GM06990 (cell line): ENCODE measurements around the gene KLC1.

ENCODE experiments used
- DNase-seq: peaks from one replicate; pipeline ENCODE4 v3.0.0-alpha.2; 2011; ENCODE audit not compliant: insufficient read length; ENCODE audit errors: extremely low read depth
- H3K27me3 ChIP-seq: replicated peaks from 2 replicates; pipeline ENCODE4 v1.6.0; 2011; ENCODE audit warnings: low read length; ENCODE audit not compliant: control insufficient read depth, insufficient read depth
- H3K36me3 ChIP-seq: 2 replicates; pipeline ENCODE4 v1.5.1; 2011; ENCODE audit warnings: low read length; ENCODE audit not compliant: control insufficient read depth, insufficient read depth
- H3K4me3 ChIP-seq: replicated peaks from 2 replicates; pipeline ENCODE4 v1.5.1; 2011; ENCODE audit warnings: low read depth, mild to moderate bottlenecking, control low read depth, low read length
- CTCF ChIP-seq: IDR thresholded peaks from 2 replicates; pipeline ENCODE4 v1.5.1; 2011; ENCODE audit warnings: low read length, control low read depth, mild to moderate bottlenecking, inconsistent platforms; ENCODE audit not compliant: insufficient read depth, poor library complexity, severe bottlenecking

KLC1 gene

GRCh38 chr14:103684871-103685270 lies 55.9 kb downstream of the KLC1 start:
- TF ChIP-seq CTCF: no peak
- no peak for DNase-seq
- peaks cover 25% of the 10 kb centered on the region for H3K36me3 ChIP-seq

DNA sequence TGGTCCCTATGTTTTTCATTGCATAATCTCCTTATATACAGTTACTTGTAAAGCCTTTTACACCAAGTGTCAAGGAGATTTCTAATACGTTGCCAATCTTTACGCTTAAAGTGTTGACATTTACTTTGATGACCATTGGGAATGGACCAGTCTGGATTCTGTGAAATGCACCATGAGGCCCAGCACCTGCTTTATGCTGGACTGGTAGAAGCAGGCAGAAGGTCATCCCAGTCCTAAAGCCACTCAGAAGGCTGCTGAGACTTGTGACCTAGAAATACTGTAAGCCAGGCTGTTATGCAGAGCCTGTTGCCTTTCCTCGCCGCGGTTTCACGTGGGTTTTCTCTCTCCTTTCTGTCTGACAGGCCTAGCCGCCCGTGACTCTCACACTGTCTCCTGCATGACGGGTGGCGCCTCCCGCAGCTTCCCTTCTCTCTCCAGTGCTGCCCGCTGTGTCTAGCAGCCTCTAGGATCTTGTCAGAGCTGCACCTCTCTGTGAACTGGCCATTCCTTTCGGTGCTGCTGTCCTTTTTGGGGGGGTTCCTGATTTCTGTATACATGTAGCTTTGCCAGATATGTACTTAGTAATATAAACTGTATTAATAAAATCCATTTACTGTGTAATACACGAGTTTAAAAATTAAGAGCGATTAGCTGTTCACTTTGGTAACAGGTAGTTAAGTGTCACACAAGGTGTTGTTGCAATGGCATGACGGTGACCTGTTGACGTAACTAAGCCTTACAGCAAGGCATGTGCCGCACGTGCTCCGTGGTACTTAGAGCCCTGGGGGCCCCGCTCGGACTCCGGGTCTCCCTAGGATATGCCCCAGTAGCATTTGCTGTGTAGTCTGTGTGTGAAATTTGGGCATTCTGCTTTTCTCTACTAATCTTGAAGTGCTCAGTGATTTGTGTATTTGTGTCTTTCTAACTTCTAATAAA lies 56.5 kb downstream of the KLC1 start:
- peaks cover 23% of the 10 kb centered on the region for H3K36me3 ChIP-seq
- H3K27me3 ChIP-seq: no peaks in the 10 kb centered on the region
- no peak for TF ChIP-seq CTCF
- H3K4me3 ChIP-seq: no peak overlapping the region
- no peak for DNase-seq

More at GRCh38 chr14:103684871-103685270, 55.9 kb downstream of the KLC1 start:
- Histone ChIP-seq H3K4me3 (no peak overlapping the region), H3K27me3 (no peaks in the 10 kb centered on the region)

DNA sequence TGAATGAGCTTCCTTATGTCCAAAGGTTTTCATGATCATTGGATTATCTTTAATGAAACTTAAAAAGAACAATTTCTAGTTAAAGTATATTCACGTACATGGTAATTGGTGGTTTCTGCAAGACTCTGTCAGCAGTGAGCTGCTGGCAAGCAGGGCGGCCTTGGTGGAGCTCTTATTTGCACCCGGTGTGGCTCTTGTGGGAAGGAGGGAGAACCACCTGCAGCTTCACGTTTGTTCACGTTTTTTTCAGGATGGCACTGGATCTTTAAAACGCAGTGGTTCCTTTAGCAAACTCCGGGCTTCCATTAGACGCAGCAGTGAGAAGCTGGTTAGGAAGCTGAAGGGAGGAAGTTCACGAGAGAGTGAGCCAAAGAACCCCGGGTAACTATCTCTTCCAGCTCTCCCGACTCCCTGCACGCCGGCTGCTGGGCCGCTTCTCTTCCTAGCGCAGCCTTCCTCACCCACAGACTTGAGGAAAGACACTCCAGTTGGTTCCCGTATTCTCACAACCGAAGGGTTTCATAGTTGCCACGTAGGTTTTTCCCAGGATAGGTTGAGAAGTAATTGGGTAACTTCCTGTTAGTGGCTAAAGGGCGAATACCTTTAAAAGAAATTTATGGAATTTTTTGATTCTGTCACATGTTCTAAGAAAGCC lies 57.9 kb downstream of the KLC1 start:
- peaks cover 15% of the 10 kb centered on the region for H3K36me3 ChIP-seq
- no peak overlapping the region for H3K4me3 ChIP-seq
- no peak for DNase-seq
- no peaks in the 10 kb centered on the region for H3K27me3 ChIP-seq
- no peak for TF ChIP-seq CTCF

DNA sequence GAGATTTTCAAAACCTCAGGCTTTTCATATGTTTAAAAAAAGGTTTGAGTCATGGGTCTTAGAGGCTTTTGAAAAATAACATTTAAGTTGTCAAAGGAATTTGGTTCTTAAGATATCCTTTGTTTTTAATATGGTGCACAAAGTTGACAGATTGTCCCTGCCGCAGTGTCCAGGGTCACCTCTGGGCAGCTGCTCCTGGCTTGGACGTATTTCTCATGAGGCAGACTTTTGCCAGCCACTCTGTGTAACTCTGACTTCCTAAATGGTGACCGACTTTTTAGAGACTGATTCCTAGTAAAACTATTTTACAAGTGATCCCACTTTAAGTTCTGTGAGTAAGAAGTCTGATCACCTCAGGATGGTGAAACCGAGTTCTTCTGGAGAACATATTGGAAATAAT lies 58.7 kb downstream of the KLC1 start:
- Histone ChIP-seq H3K36me3 (peaks cover 15% of the 10 kb centered on the region), H3K27me3 (no peaks in the 10 kb centered on the region), H3K4me3 (no peak overlapping the region)
- DNase-seq: no peak
- no peak for TF ChIP-seq CTCF

DNA sequence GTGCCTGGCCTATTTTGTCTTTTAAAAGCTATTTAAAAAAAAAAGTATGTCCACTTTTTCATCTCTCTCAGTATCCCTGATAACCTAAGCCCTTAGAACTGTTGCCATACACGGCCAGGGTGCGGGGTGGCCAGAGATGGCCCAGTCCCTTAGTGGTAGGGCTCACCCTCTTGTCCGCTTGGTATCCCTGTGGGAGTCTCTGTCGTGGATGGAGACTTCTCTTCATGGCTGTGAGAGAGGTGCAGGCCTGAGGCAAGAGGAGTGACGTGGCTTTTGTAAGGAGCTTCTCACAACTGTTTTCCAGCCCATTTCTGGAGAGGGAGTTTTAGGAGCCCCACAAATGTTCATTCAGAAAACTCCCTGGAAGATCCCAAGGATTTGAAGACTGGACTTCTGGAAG lies 59.4 kb downstream of the KLC1 start:
- TF ChIP-seq CTCF: no peak
- no peak overlapping the region for H3K4me3 ChIP-seq
- no peak for DNase-seq
- H3K36me3 ChIP-seq: peaks cover 9% of the 10 kb centered on the region
- H3K27me3 ChIP-seq: no peaks in the 10 kb centered on the region
